Fibroblast of mammary gland (primary cell): ENCODE data around the gene TMEM140.

Experiments
- DNase-seq: peaks from one replicate; pipeline ENCODE4 v3.0.0-alpha.2; 2010; ENCODE audit warnings: low read depth
- H3K4me3 ChIP-seq: 2 replicates; pipeline ENCODE4 v1.5.1; 2011; ENCODE audit warnings: low read depth, mild to moderate bottlenecking, low read length, moderate library complexity; ENCODE audit not compliant: control insufficient read depth
- CTCF ChIP-seq: conservative IDR thresholded peaks from 2 replicates; pipeline ENCODE4 v1.5.1; 2011; ENCODE audit warnings: low read depth, low read length, inconsistent platforms; ENCODE audit not compliant: control insufficient read depth, insufficient read depth

TMEM140 gene

GRCh38 chr7:135143885-135144668, 3.8 kb upstream of the TMEM140 start:
- no peak overlapping the region for H3K4me3 ChIP-seq
- no peak for DNase-seq
- no peak for TF ChIP-seq CTCF

DNA sequence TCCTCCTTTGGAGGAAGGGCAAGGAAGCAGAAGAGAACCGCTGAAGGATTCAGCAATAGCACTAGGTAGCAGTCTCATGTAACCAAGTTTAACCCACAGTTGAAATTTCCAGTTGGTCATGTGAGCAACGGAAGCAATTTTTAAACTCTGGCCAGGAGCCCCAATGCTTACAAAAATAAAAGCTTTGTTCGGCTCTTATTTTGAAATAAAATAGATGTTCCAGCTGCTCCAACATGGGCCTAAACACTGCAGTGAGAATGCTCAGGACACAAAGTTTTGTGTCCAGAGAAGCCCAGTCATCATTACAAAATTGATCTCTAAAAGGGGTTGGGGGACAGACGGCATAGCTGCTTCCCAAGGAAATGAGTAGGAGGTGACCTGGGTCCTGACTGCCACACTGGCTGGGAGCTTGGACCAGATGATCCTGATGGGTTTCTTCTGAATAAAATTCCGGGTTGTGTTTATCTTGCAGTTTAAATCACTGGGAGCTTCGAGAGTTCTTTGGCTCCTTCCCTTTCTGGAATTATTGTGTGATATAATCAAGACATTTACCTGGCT, 452 bp upstream of the TMEM140 start:
- DNase-seq: peak; percentile 67
- peak overlapping the region; percentile 44 for H3K4me3 ChIP-seq

DNA sequence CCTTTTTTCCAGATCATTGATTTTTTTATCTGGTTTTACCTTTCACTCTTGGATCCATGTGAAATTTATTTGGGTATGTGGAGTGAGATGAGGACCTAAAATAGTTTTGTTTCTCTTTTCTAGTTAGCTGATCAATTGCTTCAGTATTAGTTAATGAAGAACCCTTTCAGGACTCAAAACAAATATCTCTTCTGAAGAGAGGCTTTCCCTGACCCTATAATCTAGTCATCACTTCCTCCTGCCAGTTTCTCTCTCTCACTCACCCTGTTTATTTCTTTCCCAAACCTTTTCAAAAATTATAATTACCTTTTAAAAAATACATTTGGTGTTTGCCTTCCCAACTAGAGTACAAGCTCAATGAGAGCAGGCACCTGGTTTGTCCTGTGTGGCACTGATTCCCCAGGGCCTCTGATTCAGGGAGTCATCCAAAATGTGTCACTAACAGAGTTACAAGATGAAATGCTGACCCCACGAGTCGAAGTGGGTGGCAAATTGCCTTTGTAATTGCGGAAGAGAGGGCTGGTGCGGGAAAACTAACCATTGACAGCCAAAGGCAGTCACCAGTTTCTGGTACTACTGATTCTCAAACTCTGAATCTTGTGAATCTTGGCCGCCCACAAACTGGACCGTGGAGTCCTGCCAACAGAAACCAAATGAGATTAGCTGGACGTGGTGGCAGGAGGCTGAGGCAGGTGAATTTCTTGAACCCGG, 2.4 kb downstream of the TMEM140 start:
- no peak for TF ChIP-seq CTCF
- no peak overlapping the region for H3K4me3 ChIP-seq
- DNase-seq: no peak

More for the DNA sequence above, 452 bp upstream of the TMEM140 start:
- TF ChIP-seq CTCF: no peak

DNA sequence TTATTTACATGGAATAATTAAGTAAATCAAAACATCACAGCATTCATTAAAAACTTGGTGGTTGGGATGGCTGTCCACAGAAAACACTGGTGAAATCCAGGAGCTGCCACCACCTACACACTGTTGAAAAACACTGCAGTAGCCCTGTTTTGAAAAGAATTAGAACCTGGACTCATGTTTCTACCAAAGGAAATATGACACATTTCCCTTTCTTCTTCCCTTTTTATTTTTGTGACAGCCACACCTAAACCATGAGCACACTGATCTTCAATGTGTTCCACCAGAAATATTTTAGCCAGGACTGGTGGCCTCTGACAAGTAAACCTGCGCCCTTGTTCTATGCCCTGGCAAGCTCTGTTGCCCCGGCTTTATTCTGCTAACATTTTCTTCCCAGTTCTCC, 3.3 kb downstream of the TMEM140 start:
- no peak for TF ChIP-seq CTCF

DNA sequence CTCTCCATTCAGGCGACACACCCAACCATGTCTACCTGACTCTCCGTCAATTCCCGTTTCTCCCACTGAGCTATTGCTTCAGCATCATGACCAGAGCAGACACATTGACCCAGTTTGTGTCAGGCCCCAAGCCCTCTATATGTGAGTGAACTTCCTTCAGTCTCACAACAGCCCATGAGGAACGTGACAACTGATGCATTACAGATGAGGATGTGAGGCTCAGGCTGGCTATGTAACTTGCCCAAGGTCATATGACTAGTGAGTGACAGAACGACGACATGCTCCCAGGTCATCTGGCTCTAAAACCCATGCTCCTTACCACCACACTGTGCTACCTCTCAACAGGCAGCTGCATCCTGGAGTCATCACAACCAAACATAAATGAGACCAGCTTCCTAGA, 3.7 kb downstream of the TMEM140 start:
- no peak for DNase-seq
- H3K4me3 ChIP-seq: no peak overlapping the region
- TF ChIP-seq CTCF: no peak

More for the DNA sequence above, 3.3 kb downstream of the TMEM140 start:
- no peak overlapping the region for H3K4me3 ChIP-seq
- no peak for DNase-seq

DNA sequence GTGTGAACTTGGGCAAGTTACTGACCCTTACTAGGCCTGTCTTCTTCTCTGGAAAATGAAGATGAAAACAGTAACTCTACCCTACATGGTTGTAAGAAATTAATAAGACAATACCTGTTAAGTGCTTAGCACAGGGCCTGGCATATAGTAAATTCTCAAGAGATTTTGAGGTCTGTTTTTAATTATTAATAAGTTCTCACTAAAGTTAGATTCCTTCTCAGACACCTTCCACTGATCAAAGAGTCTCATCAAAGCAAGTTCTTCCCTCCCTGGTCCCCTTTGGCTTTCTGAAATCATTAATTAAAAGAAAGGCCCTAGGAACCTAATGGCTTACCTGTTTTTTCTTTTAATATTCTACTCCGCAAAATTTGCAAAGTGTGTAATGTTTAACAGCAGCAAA, 4.6 kb downstream of the TMEM140 start:
- no peak overlapping the region for H3K4me3 ChIP-seq
- no peak for DNase-seq
- no peak for TF ChIP-seq CTCF
